ENCODE results near the gene BCAR3.

Gene BCAR3

DNA sequence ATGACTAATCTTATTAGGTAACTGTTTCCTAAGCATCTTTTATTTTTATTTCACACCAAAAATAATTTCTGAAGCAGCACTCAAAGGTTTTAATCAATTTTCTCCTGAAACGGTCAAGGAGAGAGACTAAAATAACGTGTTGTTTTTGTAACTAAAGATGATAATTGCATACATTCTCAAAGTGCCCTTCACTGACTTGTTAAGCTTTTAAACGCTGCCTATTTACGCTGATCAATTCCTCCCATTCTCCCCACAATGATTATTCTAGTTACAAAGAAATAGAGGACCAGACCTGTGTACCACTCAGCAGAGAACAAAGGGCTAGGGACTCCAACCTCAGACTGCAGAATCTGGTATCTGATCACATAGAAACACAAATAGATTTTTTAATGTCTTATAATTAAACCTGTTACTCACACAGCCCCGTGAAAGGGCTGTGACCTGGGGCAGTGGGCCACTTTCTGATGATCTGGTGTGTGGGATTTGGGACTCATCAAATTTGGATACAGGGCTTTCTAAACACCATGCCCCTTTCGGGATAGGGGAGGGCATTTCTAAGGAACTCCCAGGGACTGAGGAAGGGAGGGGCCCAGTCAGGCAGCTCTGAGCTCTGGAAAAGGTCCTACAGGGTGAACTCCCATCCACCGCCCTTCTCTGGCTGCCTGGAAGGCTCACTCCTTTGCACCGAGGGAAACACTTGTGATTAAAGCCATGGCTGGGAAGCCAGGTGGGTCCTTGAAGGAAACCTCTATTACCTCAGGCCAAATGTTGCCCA is 65.2 kb downstream of the BCAR3 start (continued):
- TF ChIP-seq BCL11A (tag by site-specific recombination; IDR thresholded peaks at IDR 0.05; ENCODE audit: low read depth) (no peak), ZFP37 (tag by site-specific recombination; IDR thresholded peaks at IDR 0.05) (peak; percentile 71; the same call in 1 of the 2 replicates), ZNF777 (tag by site-specific recombination; IDR thresholded peaks at IDR 0.05; ENCODE audit: borderline replicate concordance) (no peak), FEZF1 (tag by site-specific recombination; IDR thresholded peaks at IDR 0.05) (peak; percentile 58), ZSCAN30 (tag by site-specific recombination; IDR thresholded peaks at IDR 0.05) (no peak), SP7 (tag by site-specific recombination; IDR thresholded peaks at IDR 0.05) (peak; percentile 76), KLF8 (tag by site-specific recombination; IDR thresholded peaks at IDR 0.05) (no peak), ZSCAN16 (tag by site-specific recombination; IDR thresholded peaks at IDR 0.05) (no peak), ZBTB21 (tag by site-specific recombination; IDR thresholded peaks at IDR 0.05) (no peak), ZFP3 (tag by site-specific recombination; IDR thresholded peaks at IDR 0.05; ENCODE audit: low read depth) (no peak), ZNF112 (tag by site-specific recombination; IDR thresholded peaks at IDR 0.05) (no peak), ZNF530 (tag by site-specific recombination; IDR thresholded peaks at IDR 0.05; ENCODE audit: low read depth) (no peak), ZNF16 (tag by site-specific recombination; IDR thresholded peaks at IDR 0.05; ENCODE audit: low read depth) (no peak), OSR2 (tag by site-specific recombination; IDR thresholded peaks at IDR 0.05) (no peak)
- TF ChIP-seq, protein P1, sequence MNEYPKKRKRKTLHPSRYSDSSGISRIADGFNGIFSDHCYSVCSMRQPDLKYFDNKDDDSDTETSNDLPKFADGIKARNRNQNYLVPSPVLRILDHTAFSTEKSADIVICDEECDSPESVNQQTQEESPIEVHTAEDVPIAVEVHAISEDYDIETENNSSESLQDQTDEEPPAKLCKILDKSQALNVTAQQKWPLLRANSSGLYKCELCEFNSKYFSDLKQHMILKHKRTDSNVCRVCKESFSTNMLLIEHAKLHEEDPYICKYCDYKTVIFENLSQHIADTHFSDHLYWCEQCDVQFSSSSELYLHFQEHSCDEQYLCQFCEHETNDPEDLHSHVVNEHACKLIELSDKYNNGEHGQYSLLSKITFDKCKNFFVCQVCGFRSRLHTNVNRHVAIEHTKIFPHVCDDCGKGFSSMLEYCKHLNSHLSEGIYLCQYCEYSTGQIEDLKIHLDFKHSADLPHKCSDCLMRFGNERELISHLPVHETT (tag by site-specific recombination; IDR thresholded peaks at IDR 0.05): no peak
- TF ChIP-seq, protein P2, sequence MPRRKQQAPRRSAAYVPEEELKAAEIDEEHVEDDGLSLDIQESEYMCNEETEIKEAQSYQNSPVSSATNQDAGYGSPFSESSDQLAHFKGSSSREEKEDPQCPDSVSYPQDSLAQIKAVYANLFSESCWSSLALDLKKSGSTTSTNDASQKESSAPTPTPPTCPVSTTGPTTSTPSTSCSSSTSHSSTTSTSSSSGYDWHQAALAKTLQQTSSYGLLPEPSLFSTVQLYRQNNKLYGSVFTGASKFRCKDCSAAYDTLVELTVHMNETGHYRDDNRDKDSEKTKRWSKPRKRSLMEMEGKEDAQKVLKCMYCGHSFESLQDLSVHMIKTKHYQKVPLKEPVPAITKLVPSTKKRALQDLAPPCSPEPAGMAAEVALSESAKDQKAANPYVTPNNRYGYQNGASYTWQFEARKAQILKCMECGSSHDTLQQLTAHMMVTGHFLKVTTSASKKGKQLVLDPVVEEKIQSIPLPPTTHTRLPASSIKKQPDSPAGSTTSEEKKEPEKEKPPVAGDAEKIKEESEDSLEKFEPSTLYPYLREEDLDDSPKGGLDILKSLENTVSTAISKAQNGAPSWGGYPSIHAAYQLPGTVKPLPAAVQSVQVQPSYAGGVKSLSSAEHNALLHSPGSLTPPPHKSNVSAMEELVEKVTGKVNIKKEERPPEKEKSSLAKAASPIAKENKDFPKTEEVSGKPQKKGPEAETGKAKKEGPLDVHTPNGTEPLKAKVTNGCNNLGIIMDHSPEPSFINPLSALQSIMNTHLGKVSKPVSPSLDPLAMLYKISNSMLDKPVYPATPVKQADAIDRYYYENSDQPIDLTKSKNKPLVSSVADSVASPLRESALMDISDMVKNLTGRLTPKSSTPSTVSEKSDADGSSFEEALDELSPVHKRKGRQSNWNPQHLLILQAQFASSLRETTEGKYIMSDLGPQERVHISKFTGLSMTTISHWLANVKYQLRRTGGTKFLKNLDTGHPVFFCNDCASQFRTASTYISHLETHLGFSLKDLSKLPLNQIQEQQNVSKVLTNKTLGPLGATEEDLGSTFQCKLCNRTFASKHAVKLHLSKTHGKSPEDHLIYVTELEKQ (tag by site-specific recombination; IDR thresholded peaks at IDR 0.05; ENCODE audit: borderline replicate concordance): peak; percentile 32; the same call in 1 of the 2 replicates

DNA sequence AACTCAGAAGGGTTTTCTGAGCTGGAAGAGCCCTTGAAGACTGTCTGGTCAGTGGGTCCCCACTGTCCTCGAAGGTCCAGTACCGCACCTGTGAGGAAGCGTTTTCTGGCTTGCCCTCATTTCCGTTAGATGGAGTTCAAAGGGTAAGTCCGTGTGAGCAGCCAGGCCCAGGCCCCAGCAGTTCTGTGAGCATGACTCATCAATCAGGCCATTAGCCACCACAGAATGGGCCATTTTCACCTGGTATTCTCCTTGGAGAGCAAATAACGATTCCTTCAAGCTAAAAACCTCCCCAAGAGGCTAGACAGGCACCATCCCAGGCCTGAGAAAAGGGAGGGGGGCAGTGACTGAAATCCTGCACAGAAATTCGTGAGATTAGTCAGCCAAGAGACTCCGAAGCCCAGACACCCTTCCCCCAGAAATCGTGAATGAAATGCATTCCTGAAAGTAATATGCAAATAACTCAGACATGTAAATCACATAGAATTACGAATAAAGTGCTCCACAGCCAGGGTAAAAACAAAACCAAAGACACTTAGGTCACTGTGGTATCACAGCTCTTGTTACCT is 66.0 kb downstream of the BCAR3 start:
- POLR2A ChIA-PET: no interaction called here
- H3K4me1 ChIP-seq (ENCODE audit: control insufficient read depth, insufficient read depth, low read length): peaks cover 8% of the 10 kb centered on the region
- TF ChIP-seq, protein P3, sequence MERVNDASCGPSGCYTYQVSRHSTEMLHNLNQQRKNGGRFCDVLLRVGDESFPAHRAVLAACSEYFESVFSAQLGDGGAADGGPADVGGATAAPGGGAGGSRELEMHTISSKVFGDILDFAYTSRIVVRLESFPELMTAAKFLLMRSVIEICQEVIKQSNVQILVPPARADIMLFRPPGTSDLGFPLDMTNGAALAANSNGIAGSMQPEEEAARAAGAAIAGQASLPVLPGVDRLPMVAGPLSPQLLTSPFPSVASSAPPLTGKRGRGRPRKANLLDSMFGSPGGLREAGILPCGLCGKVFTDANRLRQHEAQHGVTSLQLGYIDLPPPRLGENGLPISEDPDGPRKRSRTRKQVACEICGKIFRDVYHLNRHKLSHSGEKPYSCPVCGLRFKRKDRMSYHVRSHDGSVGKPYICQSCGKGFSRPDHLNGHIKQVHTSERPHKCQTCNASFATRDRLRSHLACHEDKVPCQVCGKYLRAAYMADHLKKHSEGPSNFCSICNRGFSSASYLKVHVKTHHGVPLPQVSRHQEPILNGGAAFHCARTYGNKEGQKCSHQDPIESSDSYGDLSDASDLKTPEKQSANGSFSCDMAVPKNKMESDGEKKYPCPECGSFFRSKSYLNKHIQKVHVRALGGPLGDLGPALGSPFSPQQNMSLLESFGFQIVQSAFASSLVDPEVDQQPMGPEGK (tag by site-specific recombination; IDR thresholded peaks at IDR 0.05): peak; percentile 18; the same call in 1 of the 2 replicates
- TF ChIP-seq, protein P4, sequence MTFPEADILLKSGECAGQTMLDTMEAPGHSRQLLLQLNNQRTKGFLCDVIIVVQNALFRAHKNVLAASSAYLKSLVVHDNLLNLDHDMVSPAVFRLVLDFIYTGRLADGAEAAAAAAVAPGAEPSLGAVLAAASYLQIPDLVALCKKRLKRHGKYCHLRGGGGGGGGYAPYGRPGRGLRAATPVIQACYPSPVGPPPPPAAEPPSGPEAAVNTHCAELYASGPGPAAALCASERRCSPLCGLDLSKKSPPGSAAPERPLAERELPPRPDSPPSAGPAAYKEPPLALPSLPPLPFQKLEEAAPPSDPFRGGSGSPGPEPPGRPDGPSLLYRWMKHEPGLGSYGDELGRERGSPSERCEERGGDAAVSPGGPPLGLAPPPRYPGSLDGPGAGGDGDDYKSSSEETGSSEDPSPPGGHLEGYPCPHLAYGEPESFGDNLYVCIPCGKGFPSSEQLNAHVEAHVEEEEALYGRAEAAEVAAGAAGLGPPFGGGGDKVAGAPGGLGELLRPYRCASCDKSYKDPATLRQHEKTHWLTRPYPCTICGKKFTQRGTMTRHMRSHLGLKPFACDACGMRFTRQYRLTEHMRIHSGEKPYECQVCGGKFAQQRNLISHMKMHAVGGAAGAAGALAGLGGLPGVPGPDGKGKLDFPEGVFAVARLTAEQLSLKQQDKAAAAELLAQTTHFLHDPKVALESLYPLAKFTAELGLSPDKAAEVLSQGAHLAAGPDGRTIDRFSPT (tag by site-specific recombination; IDR thresholded peaks at IDR 0.05): no peak
- TF ChIP-seq ZNF660 (tag by site-specific recombination; IDR thresholded peaks at IDR 0.05) (0 out of 2 replicates have a peak, but pooled peaks have one; percentile 31), PRDM1 (tag by site-specific recombination; IDR thresholded peaks at IDR 0.05) (0 out of 2 replicates have a peak, but pooled peaks have one; percentile 28)
- CTCF ChIA-PET: interaction anchor here (0.6 kb wide), 1 partner anchor 110 kb away, joined by 3 read pairs; no protein-coding TSS in a partner anchor
- H3K36me3 ChIP-seq (ENCODE audit: control insufficient read depth in 2 of 2, insufficient read depth in 1 of 2, low read length in 2 of 2): no peaks in the 10 kb centered on the region
- H3K4me3 ChIP-seq (ENCODE audit: low read depth, low read length): no peak overlapping the region
- no peak overlapping the region for H3K27ac ChIP-seq (ENCODE audit: extremely low read depth, low read depth, low read length)
- no peaks in the 10 kb centered on the region for H3K9me3 ChIP-seq (ENCODE audit: control insufficient read depth, insufficient read depth, low read depth, low read length)
